RWPE2 (cell line): ENCODE results near the gene NID2.

Experiments used
- ATAC-seq: fragments of 200-7000 bp; cut with Tn5 transposase; 3 replicates; pipeline ENCODE4 v1.9.1; 2021; ENCODE audit warnings: low read depth
- DNase-seq: peaks from one replicate; pipeline ENCODE4 v3.0.0-alpha.2; 2020; ENCODE audit warnings: low spot score
- H3K27ac ChIP-seq: fragments of 450-650 bp; 2 replicates; pipeline ENCODE4 v1.5.1; 2017; ENCODE audit warnings: mild to moderate bottlenecking; ENCODE audit not compliant: poor library complexity, severe bottlenecking
- H3K27me3 ChIP-seq: fragments of 250-450 bp; sonication (Bioruptor Pico); 2 replicates; pipeline ENCODE4 v1.5.1; 2021; ENCODE audit warnings: mild to moderate bottlenecking, moderate library complexity; ENCODE audit not compliant: insufficient read depth, poor library complexity, severe bottlenecking
- H3K36me3 ChIP-seq: fragments of 250-450 bp; sonication (Bioruptor Pico); 2 replicates; pipeline ENCODE4 v1.5.1; 2020; ENCODE audit warnings: low read depth, mild to moderate bottlenecking, moderate library complexity
- H3K4me1 ChIP-seq: fragments of 250-450 bp; sonication (Bioruptor Pico); 2 replicates; pipeline ENCODE4 v1.5.1; 2021; ENCODE audit warnings: mild to moderate bottlenecking, moderate library complexity; ENCODE audit not compliant: insufficient read depth, poor library complexity, severe bottlenecking
- H3K4me3 ChIP-seq: fragments of 250-450 bp; sonication (Bioruptor Pico); 2 replicates; pipeline ENCODE4 v1.5.1; 2021; ENCODE audit warnings: mild to moderate bottlenecking, moderate library complexity; ENCODE audit not compliant: severe bottlenecking
- H3K9me3 ChIP-seq: fragments of 250-450 bp; sonication (Bioruptor Pico); 2 replicates; pipeline ENCODE4 v1.5.1; 2021; ENCODE audit warnings: mild to moderate bottlenecking, moderate library complexity; ENCODE audit not compliant: severe bottlenecking
- CTCF ChIP-seq: fragments of 450-650 bp; IDR thresholded peaks from one replicate; pipeline ENCODE4 v1.5.1; 2017; ENCODE audit warnings: mild to moderate bottlenecking, moderate library complexity; ENCODE audit not compliant: poor library complexity, severe bottlenecking

NID2 gene

GRCh38 chr14:52015411-52016030 lies 53.3 kb downstream of the NID2 start:
- peak; percentile 32; the same call in 1 of the 3 replicates for ATAC-seq
- TF ChIP-seq CTCF, result peak; percentile 34
- Histone ChIP-seq H3K9me3 (no peaks in the 10 kb centered on the region), H3K27me3 (no peaks in the 10 kb centered on the region), H3K27ac (no peak overlapping the region), H3K4me3 (no peak overlapping the region), H3K4me1 (no peaks in the 10 kb centered on the region), H3K36me3 (peaks cover 12% of the 10 kb centered on the region)
- no peak for DNase-seq

- Histone ChIP-seq H3K27ac (no peak overlapping the region), H3K4me3 (no peak overlapping the region), H3K9me3 (no peaks in the 10 kb centered on the region), H3K27me3 (no peaks in the 10 kb centered on the region), H3K36me3 (peaks cover 18% of the 10 kb centered on the region), H3K4me1 (no peaks in the 10 kb centered on the region)
- DNase-seq, result no peak
- no peak for TF ChIP-seq CTCF
- no peak for ATAC-seq
Observed at GRCh38 chr14:52014601-52015267, 54.1 kb downstream of the NID2 start.

- Histone ChIP-seq H3K9me3 (no peaks in the 10 kb centered on the region), H3K4me3 (no peak overlapping the region), H3K4me1 (no peaks in the 10 kb centered on the region), H3K36me3 (peaks cover 25% of the 10 kb centered on the region), H3K27me3 (no peaks in the 10 kb centered on the region), H3K27ac (no peak overlapping the region)
- no peak for TF ChIP-seq CTCF
- DNase-seq (no peak), ATAC-seq (peak; percentile 16; the same call in 2 of the 3 replicates)
Observed at GRCh38 chr14:52013984-52014600, 54.8 kb downstream of the NID2 start.

GRCh38 chr14:52012635-52013034 lies 56.2 kb downstream of the NID2 start:
- no peak for ATAC-seq
- Histone ChIP-seq H3K27ac (no peak overlapping the region), H3K4me1 (no peaks in the 10 kb centered on the region), H3K4me3 (no peak overlapping the region), H3K27me3 (no peaks in the 10 kb centered on the region), H3K9me3 (no peaks in the 10 kb centered on the region), H3K36me3 (peaks cover 39% of the 10 kb centered on the region)
- TF ChIP-seq CTCF, result no peak
- DNase-seq, result no peak
